OCI-LY1 (cell line): Measurements from ENCODE around the gene GRM7.

Experiments
- CTCF ChIP-seq: fragments of 200-600 bp; sonication (generic), shearing (Covaris generic); IDR thresholded peaks from 2 replicates; pipeline ENCODE4 v1.5.1; 2017; ENCODE audit warnings: mild to moderate bottlenecking, antibody characterized with exemption, low read length, moderate library complexity, mixed read lengths
- EZH2 ChIP-seq: fragments of 200-600 bp; sonication (generic), shearing (Covaris generic); IDR thresholded peaks from 2 replicates; pipeline ENCODE4 v1.8.0; 2017; ENCODE audit warnings: borderline replicate concordance, mixed run types, mild to moderate bottlenecking, antibody characterized with exemption, low read length, moderate library complexity, mixed read lengths

- TF ChIP-seq CTCF (no peak), EZH2 (no peak)
Observed at GRCh38 chr3:7576071-7576470, 715.2 kb downstream of the GRM7 start.
